Breast epithelium (tissue), 4 donors: ENCODE results near the gene JCHAIN. TPM values are rescaled to one million over a fixed set of nuclear protein-coding genes. Genes with fewer than 3 reads are reported as not detected.
"Not testable (repeated sequence)": the region's sequence is repeated elsewhere in the genome, so short reads cannot be mapped to it uniquely, and the experiment has no call there.

Source experiments
- DNase-seq, 2 donors: peaks; one replicate each; pipeline ENCODE4 v3.0.0-alpha.2; 2019; ENCODE audit warnings: low spot score in 2 of 2
- H3K27ac ChIP-seq, 2 donors: fragments of 200-600 bp; sonication (generic) in 1 of 2; one replicate each; pipeline ENCODE4 v1.5.1; 2016 to 2019; ENCODE audit warnings: mild to moderate bottlenecking in 1 of 2
- H3K27me3 ChIP-seq, 2 donors: fragments of 200-600 bp; sonication (generic) in 1 of 2; one replicate each; pipeline versions ENCODE4 v1.5.1 to v1.6.0; 2017 to 2019; ENCODE audit warnings: control low read depth in 1 of 2, mild to moderate bottlenecking in 1 of 2
- H3K36me3 ChIP-seq: fragments of 200-600 bp; one replicate; pipeline ENCODE4 v1.5.1; 2019
- H3K4me1 ChIP-seq, 2 donors: fragments of 200-600 bp; sonication (generic); one replicate each; pipeline ENCODE4 v1.5.1; 2016 to 2019; ENCODE audit warnings: control low read depth in 1 of 2
- H3K4me3 ChIP-seq, 3 donors: fragments of 200-600 bp; sonication (generic); 1 replicate in 2 of 3; 2 replicates in 1 of 3; pipeline ENCODE4 v1.5.1; 2016 to 2019; ENCODE audit warnings: mild to moderate bottlenecking in 3 of 3, moderate library complexity in 2 of 3
- H3K9me3 ChIP-seq, 2 donors: fragments of 200-600 bp; sonication (generic) in 1 of 2; one replicate each; pipeline ENCODE4 v1.5.1; 2016 to 2019; ENCODE audit warnings: control low read depth in 1 of 2
- CTCF ChIP-seq, 3 donors: fragments of 450-650 bp; IDR thresholded peaks; one replicate each; pipeline ENCODE4 v1.5.1; 2016 to 2017; ENCODE audit warnings: antibody characterized with exemption in 3 of 3, mild to moderate bottlenecking in 3 of 3, moderate library complexity in 3 of 3
- POLR2A ChIP-seq: fragments of 450-650 bp; IDR thresholded peaks from one replicate; pipeline ENCODE4 v1.6.1; 2016; ENCODE audit warnings: antibody characterized with exemption, mild to moderate bottlenecking, moderate library complexity
- POLR2AphosphoS5 ChIP-seq, 3 donors: sonication (generic); formaldehyde crosslinking; IDR thresholded peaks; one replicate each; pipeline ENCODE4 v1.6.1; 2017; ENCODE audit warnings: antibody characterized with exemption in 3 of 3
- intact Hi-C: fragments of 100-400 bp; cut with DNase I; formaldehyde crosslinking; loops from one replicate; pipeline ENCODE4 v1.15.1; 2023; ENCODE audit warnings: low total_unique reads
- total RNA-seq, 3 donors: library from RNA; depleted of rRNA; stranded (reverse); fragments of >200 nt; gene quantifications; one replicate each; pipeline ENCODE4 v1.1.0, GENCODE V29; 2016

JCHAIN gene
- total RNA-seq, 3 donors from 2014 or later = 10.1 to 700 (median 337) TPM

GRCh38 chr4:70700712-70701111 is 34.4 kb upstream of the JCHAIN start:
- Histone ChIP-seq H3K36me3 (no peaks in the 10 kb centered on the region), H3K4me3 (no peak overlapping the region), H3K9me3 (no peaks in the 10 kb centered on the region), H3K27me3 (no peaks in the 10 kb centered on the region), H3K4me1 (no peaks in the 10 kb centered on the region), H3K27ac (no peak overlapping the region)
- no peak for DNase-seq
- intact Hi-C loops = no loop called here
- no peak for TF ChIP-seq POLR2A

- H3K4me3 ChIP-seq, H3K9me3 ChIP-seq, H3K27ac ChIP-seq, H3K27me3 ChIP-seq, intact Hi-C loops, DNase-seq, H3K4me1 ChIP-seq, H3K36me3 ChIP-seq: not testable (repeated sequence)
These were observed 32.1 kb upstream of the JCHAIN start for GRCh38 chr4:70698435-70698834.

- H3K4me3 ChIP-seq, intact Hi-C loops: not testable (repeated sequence)
These were observed 28.3 kb upstream of the JCHAIN start for GRCh38 chr4:70694633-70695032.

GRCh38 chr4:70691661-70692060 is 25.4 kb upstream of the JCHAIN start:
- Histone ChIP-seq H3K9me3 (no peaks in the 10 kb centered on the region), H3K27me3 (no peaks in the 10 kb centered on the region), H3K36me3 (no peaks in the 10 kb centered on the region), H3K4me3 (no peak overlapping the region), H3K4me1 (peaks cover 0 to 4% of the 10 kb centered on the region in 2 donors), H3K27ac (no peak overlapping the region)
- intact Hi-C loops = no loop called here
- TF ChIP-seq POLR2AphosphoS5 (IDR thresholded peaks at IDR 0.05) (no peak), POLR2A (no peak), CTCF (IDR thresholded peaks at IDR 0.05) (no peak)
- no peak for DNase-seq

More at GRCh38 chr4:70694633-70695032, 28.3 kb upstream of the JCHAIN start:
- not testable (repeated sequence) for H3K9me3 ChIP-seq, H3K27me3 ChIP-seq, H3K4me1 ChIP-seq, H3K27ac ChIP-seq, DNase-seq, H3K36me3 ChIP-seq

GRCh38 chr4:70688795-70689231 is 22.5 kb upstream of the JCHAIN start:
- H3K27ac ChIP-seq = peak overlapping the region; percentile 96 to 97
- no peaks in the 10 kb centered on the region for H3K9me3 ChIP-seq
- no peak for DNase-seq
- H3K36me3 ChIP-seq = no peaks in the 10 kb centered on the region
- H3K27me3 ChIP-seq = no peaks in the 10 kb centered on the region
- peak overlapping the region; percentile 82 to 92 (median 87) for H3K4me3 ChIP-seq
- H3K4me1 ChIP-seq = peaks cover 0 to 4% of the 10 kb centered on the region in 2 donors
- intact Hi-C loops = no loop called here
- TF ChIP-seq POLR2A = no peak
- TF ChIP-seq POLR2AphosphoS5 (IDR thresholded peaks at IDR 0.05) = no peak
- TF ChIP-seq CTCF (IDR thresholded peaks at IDR 0.05) = no peak

- peak; percentile 83 to 97 (median 89) for TF ChIP-seq POLR2AphosphoS5 (IDR thresholded peaks at IDR 0.05)
- peak; percentile 71 to 91 (median 91) for TF ChIP-seq CTCF (IDR thresholded peaks at IDR 0.05)
- TF ChIP-seq POLR2A = no peak
- no peaks in the 10 kb centered on the region for H3K36me3 ChIP-seq
- peak; percentile 92 for DNase-seq
- H3K27me3 ChIP-seq = no peaks in the 10 kb centered on the region
- intact Hi-C loops = no loop called here
- H3K4me3 ChIP-seq = peak within 1 kb of the TSS; percentile 82 to 92 (median 87)
- no peaks in the 10 kb centered on the region for H3K9me3 ChIP-seq
- H3K27ac ChIP-seq = peak within 1 kb of the TSS; percentile 96 to 97
- peaks cover 0 to 4% of the 10 kb centered on the region in 2 donors for H3K4me1 ChIP-seq
These were observed 21.8 kb upstream of the JCHAIN start, which contains the start of gene UTP3 for GRCh38 chr4:70687821-70688794. UTP3 (plus strand) TSS chr4:70688532; CDS start chr4:70688678, 146 bp downstream.
